Fibroblast of the conjunctiva (primary cell): ENCODE data around the gene RTN4R.

ENCODE experiments used
- DNase-seq: peaks from one replicate; pipeline ENCODE4 v3.0.0-alpha.2; 2010; ENCODE audit warnings: low read depth

The RTN4R gene

DNA sequence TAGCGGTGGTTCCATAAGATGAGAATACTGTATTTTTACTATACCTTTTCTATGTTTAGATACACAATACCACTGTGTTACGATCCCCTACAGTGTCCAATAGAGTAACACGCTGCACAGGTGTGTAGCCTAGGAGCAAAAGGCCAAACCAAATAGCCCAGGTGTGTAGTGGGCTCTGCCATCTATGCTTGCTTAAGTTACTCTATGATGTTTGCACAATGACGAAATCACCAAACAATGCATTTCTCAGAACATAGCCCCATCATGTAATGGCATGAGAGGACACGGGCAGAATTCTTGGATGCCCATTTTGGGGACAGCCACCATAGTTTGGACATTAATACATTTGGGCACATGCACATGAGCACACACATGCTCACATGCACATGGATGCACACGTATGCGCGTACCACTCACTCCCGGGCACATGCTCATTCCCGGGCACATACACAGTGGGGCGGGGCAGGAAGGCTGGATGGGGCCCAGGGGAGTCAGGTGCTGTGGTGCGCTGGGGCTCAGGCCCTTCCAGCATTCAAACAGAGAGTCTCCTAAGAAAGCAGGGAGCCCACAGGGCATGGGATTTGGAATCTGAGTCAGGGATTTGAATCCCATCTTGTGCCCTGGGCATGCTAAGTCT, 51.1 kb downstream of the RTN4R start:
- DNase-seq = no peak

DNA sequence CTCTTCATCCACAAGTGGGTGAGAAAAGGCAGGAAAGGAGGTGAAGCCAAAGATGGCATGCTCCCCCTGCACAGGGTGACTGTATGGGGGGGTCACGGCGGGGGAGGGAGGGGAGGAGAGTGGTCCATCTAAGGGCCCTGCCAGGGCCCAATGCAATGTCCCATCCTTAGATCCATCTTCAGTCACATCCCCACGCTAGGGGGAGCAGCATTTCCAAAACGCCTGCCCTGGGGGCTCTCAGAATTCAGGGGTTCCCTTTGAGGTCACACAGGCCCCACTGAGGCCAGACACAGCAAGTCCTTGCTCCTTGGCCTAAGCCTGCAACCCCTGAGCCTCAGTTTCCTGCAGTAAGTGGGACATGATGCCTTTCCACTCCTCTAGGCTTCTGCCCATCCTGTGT, 52.4 kb downstream of the RTN4R start:
- DNase-seq = no peak

DNA sequence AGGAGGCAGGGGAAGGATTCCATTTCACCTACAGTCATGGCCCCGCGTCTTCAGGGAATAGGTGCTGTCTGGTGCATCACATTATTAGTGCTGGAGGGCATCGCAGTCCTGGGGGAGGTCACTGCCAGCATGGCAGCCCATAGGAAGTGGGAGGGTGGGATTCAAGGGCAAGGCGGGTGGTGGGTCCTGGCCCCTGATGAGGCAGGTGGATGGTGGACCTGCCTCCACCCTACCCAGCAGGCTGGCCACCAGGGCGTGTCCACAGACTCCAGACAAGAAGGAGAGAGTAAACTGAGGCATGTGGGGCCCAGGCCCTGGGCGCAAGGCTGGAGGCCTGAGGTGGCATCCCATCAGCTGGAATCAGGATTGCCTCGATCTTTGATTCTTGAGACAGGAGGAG, 53.3 kb downstream of the RTN4R start:
- DNase-seq = no peak

DNA sequence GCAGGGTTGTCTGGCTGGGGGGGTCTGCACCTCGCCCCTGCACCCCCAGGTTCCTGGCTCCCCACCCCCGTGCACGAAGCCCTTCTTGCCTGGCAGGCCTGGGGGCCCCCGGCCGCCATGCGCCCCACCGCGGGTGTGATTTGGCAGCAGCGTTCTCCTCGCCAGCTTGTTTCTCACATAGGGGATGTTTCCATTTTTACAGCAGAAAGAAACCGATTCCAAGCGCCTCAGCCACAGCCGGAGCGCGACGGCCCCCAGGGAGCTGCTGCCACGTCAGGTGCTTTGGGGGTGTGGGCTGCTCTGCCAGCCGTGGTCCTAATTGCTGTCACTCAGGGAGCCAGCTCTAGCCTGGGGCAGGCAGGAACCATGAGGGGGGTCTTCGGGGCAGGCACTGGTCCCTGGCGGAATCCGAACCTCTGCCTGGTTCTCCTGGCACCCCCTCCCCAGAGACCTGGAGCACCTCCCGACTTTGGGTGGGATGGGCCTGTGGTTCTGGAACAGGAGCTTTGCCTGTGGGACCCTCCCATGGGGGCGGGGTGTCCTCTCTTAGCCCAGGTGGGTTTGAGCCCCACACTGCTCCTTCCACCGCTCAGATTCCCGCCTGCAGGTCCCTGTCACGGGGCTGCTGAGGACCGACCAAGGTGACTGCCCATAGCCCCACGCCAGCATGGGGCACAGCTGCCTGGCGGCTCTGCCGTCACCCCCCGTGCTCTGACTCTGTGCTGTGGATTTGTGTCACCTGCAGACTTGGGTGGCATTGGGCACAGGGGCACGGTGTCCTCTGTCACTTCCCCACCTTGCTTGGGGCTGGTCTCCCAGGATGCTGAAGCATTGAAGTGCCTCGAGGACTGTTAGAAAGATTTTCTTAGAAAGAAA, 54.0 kb downstream of the RTN4R start:
- no peak for DNase-seq

DNA sequence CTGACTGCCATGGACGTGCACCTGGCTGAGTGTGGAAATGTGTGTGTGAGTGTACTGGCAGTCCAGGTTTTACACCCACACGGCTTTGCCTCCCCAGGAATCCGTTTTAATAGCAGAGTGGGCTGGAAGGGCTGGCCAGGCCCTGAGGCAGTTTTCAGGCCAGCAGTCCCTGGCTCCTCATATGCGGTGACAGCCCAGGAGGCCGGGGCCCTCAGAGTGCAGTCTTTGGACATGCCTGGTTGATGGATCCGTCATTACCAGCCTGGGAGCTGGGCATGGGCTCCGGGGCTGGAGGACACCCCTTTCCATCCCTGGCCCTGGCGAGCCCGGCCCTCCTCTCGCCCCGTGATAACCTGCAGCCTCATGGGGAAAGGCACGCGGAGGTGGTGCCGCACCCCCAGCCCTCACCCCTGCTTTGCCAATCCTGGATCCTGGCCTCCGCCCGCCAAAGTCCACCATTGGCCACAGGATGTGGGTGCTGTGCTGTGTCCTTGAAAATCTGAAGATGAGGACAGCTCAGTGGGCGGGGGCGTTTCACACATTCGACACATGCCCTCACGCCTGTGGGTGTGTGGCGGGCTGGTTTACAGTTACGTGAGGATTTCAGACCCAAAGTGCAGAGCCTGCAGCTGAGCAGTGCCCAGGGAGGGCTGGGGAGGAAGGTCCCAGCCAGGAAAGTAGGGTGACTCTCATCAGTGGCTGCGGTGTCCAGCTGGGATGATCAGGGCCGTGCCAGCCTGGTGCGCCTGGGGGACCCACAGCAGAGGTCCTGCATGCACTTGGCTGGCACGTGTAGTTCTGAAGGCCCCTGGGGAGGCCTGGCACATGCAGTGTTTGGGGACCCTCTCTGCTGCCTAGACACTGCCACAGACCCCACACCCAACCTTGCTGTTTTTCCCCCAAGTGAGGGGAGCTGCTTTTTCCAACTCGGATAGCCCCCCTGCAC, 55.1 kb downstream of the RTN4R start:
- no peak for DNase-seq

DNA sequence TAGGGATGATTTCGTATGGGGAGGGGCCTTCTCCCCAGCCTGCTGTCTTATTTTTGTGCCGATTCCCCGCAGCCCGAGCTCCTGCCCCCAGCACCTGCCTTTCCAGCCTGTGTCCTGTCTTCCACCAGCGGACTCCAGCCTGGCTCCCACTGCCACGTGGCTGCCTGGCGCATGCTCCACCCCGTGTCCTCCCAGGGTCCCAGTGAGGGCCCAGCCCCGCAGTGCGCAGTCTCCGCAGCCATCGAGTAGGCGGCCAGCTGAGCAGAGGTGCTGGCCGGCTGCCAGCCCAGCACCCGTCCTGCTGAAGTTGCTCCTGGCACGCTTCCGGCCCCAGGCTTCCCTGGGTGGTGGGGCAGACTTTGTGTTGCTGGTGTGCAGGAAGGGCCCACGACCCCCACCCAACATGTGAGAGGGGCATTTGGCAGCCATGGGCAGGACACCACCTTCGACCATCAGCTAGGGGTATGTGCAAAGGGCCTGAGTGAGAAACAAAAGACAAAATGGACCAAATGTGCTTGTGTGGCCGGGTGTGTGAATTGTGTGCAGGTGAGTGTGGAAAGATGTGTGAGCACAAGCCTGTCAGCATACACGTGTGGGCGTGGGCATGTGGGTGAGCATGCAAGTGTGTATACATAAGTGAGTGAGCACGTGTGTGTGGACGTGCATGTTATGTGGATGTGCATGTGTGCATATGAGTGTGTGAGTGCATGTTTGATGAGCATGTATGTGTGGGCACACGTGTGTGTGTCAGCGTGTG, 55.9 kb downstream of the RTN4R start:
- no peak for DNase-seq

DNA sequence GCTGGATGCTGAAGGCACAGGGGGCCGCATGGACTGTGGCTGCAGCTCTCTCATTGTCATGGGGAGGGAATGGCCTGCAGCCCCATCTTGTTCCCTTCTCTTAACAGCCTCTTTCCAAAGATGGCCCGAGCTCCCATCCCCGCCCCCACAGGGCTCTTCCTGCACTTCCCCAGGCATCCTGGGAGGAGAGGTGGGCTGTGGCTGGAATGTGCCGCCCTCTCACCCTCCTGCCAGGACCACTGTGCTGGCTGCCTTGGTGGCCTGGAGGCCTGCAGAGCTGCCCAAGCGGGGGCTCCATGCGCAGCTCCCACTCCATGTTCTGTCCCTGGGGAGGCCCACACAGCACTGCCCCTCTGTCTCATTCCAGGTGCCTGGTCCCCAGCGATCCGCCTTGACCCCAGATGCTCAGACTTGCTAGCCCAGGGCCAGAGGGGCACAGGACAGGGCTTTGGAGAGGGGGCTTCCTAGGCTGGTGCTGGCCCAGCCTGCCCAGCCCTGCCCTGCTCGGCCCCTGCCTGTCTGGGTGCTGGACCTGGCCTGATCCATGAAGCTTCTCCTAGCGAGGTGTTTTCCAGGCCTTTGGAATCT, 56.6 kb downstream of the RTN4R start:
- DNase-seq = no peak

DNA sequence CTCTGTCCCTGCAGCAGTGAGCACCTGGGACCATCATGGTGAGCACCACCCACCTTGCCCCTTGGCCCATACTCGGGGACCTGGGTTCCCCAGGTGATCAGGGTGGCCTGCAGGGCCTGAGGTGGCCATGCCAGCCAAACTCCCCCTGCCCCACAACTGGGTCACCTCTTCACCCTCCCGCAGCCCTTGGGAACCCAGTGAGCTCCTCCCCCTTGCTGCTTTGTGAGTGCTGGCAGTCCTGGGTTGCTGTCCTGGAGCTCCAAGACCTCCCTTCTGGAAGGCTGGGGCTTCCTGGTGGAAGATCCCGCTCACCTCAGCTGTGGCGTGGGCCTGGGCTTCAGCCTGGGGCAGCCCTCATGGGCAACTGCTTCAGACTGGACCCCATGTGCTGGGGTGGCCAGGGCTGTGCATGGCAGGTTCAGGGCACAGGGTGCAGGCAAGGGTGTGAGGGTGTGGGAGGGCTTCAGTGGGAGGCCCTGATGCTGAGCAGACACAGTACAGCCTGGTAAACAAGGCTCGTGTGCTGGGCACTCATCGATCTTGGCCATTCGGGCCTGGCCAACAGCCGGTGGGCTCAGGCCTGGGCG, 57.6 kb downstream of the RTN4R start:
- no peak for DNase-seq

DNA sequence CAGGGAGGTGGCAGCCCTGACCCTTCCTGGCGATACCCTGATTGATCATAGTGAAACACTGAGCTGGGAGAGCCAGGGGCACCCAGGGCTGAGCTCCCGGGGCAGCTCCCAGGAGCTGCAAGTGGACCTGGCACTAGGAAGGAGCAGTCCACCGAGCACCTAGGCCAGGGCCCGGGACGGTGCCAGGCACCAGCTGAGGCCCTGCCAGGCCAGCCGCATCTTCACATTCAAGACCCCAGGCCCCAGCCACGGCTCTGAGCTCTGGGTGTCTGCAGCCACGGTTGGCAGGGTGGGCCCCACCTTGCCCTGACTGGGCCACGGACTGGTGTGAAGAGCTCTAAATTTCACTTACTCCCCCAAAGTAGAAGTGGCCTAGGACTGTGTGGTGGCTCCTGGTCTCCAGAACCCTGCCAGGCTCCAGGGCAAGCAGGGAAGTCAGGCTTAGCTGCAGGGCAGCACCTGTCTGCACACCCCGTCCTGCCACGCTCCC, 58.3 kb downstream of the RTN4R start:
- no peak for DNase-seq

DNA sequence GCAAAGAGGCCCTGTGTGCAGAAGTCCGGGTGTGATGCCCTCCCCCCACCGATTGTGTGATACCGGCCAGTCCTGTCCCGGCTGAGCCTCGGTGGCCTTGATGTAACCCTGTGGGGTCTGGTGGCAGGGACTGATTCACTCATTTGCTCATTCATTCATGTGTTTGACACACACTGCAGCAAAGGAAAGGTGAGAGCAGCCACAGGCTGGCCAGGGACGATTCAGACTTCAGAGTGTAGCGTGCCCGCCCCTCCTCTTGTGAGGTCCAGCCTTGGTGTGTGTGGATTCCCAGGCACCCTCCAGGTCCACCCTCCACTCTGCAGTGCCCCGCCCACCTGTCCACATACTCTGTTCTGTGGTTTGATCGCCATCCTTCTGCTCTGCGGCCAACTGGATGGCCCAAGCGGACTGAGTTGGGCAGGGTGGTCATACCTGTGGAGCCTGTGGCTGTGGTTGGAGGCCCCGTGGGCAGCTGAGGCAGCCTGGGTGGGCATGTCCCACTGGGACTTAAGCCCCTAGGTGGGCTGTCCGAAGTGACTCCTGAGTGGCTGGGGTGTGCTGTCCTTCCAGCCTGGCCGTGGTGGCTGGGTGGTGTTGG, 59.3 kb downstream of the RTN4R start:
- no peak for DNase-seq

DNA sequence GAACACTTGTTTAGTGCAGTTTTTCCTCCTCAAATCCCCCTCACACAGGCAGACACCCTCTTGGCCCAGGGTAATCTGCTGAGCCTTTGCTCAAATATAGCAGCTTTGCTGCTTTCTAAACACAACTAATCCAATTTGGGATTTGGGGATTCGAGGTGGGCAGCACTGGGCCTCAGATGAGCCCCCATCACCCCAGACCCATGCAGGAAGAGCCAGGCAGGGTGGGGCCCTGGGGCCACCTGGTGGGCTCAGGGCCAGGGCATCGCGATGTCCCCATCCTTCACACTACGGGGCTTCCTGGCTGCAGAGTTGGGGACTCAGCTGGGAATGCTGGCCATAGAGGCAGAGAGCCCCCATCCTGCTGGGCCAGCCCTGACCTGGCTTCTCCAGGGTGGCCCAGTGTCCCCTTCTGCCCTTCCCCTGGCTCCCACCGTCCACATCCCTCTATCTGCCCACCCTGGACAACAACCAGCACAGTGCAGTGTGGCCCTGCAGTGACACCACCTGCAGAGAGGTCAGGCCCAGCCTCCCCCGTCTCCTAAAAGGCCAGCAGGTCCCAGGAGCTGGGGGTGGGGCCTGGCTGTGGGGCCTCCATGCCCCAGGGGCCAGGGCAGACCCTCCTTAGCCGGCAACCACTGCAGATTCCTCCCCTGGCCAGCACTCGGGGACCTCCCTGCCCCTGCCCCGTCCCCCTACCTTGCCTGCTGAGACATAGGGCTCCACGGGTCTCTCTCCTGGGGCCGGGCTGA, 60.7 kb downstream of the RTN4R start:
- no peak for DNase-seq

DNA sequence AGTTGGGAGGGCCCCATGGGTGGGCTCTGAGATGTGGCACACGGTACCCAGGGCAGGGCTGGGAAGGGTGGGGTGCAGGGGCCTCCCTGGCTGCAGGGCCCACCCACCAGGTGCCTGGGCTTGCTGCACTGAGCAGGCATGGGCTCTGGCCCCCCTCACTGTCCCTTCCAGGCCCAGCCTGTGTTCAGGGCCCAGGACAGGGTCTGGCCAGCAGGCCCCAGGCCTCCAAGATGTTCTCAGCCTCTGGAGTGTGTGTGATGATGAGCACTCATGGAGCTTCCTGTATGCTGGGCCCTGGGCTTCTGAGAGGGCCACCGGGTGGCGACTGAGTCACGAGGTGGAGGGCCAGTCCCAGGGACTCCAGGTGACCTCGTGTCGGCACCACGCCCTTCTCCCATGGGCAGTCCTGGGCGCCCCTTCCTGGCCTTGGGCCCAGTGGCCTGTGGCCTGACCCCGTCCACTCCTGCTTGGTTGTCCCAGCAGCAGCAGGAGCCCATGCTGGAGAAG, 61.4 kb downstream of the RTN4R start:
- DNase-seq = no peak

DNA sequence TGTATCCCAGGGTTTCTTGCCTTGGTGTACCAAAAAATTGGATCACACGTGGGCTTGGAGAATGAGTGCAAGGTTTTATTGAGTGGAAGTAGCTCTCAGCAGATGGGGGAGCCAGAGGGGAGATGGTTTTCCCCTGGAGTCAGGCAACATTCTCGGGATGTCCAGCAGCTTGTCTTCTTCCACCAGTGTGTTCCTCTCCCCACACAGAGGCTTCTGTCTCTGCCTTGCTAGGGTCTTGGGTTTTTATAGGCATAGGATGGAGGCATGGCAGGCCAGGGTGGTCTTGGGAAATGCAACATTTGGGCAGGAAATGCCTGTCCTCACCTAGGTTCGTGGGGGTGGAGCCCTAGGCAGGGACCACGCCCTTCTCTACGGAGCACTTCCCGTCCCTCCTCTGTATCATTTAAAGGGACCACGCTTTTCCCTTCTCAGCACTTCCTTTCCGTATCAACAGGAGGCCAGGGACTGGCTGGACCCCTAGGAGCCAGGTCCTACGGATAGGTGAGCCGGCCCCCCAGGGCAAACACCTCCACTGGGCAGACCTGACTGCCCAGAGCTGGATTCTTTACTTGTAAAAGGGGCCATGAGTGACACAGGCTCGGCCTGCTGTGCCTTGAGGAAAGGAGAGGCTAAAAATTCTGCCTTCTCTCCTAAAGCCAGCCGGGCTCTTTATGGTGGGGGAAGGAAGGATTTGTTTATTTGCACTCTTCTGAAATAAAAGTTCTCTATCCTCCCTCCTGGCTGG, 62.0 kb downstream of the RTN4R start:
- DNase-seq = peak; percentile 43

DNA sequence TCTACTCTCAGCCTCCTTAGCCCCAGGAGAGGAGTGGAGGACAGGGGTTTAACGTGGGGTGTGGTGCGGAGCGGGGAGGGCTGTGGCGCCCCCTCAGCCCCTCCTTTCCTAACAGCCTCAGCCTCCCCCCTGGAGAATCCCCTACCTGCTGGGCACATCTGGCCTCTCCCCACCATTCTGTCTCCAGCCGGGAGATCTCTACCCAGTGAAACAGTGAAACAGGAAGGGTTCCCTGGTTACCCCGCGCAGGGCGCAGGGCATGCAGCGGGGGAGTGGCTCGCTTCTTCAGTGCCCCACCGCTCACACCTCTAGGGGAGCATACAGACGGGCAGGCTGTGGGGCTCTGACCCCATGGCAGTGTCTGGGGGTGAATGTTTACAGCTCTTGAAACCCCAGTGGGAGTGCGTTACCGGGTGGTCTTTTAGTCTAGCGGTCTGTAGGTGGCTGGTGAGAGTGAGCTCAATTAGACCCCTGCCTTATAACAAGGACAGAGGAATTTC, 62.6 kb downstream of the RTN4R start:
- DNase-seq = no peak

DNA sequence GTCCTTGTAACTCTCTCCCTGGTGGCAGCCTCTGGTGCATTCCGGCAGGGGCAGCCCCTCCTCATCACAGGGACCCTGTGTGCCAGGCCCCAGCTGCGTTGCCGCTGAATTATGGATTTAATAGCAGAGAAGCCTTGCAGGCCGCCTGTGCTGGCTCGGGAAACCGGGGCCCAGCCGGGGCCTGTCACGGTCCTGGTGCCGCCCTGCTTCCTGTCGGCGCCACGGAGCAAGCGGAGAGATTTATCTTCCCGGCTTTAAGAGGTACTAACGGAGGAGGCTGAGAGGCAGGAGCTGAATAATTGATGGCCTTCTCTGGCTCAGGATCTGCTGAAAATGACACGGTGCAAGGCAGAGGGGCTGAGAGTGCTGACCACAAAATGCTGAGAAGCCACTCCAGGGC, 63.3 kb downstream of the RTN4R start:
- DNase-seq = no peak

DNA sequence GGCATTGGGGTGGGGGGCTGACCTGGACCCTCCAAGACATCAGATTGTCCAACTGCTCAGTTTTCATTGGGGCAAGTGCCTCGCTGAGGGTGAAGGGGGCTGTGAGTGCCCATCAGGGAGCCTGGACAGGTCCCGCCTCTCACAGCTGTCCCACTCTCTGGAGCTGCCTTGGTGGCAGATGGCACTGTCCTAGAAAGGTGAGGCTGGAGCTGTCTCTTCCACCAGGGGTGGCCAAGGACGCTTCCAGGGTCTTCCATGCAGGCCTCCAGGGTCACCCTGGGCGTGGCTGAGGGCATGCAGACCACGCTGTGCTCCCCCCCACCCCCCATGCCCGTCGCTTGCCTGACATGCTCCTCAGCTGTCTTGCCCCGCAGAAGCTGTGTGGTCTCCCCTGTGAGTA, 63.8 kb downstream of the RTN4R start:
- DNase-seq = no peak

DNA sequence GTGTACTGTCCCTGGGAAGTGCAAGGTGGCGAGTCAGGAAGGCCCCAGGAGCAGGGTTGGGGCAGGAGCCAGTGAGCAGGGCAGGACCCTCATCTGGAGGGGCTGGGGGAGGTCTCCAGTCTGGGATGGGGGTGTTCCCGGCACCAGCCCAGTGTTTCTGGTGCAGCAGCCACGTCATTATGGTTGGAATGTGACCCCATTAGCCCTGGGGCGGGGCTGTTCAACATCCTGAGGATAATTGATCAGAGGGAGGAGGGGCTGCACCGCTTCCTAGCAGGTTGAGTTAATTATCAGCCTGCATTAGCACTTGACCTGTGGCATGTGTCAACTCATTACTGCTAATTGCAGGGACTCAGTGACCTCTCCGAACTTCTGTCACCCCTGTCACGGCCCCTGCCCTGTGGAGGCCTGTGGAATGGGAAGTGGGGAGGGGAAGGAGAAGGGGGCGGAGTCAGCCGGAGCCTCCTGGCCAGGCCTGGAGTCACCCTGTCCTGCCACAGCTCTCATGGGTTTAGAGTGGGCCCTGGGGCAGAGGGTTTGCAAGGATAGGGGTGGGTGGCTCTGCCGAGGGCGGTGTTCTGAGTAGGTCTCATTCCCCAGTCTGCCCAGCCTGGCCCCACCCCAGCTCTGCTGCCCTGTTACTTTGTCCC, 64.4 kb downstream of the RTN4R start:
- DNase-seq = no peak

DNA sequence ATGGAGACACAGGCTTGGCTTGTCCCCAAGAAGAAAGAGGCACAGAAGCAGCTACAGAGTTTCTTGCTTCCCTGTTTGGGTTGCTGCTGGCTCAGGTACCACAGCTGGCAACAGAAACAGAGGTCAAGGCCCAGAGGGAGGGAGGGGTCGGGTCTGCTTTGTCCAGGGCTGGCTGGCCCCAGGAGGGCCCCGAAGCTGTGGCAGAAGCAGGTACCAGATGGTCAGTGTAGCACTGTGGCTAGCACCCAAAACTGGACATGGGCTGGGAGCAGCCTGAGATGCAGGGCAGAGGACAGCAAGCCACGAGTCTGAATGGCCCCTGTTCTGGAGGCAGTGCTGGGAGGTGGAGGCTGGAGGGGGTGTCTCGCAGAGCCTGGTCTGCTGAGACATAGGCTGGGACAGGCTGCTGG, 65.0 kb downstream of the RTN4R start:
- no peak for DNase-seq
